H1 (cell line): ENCODE data around the gene AK2. TPM values are rescaled to one million over a fixed set of nuclear protein-coding genes. Genes with fewer than 3 reads are reported as not detected.

Experiments
- CTCF ChIA-PET: fragments of 300-600 bp; sonication (Branson Sonifier 250); formaldehyde crosslinking; loops from one replicate; lab custom pipeline; 2021; ENCODE audit not compliant: partially characterized antibody; lab: Charles Lee
- POLR2A ChIA-PET: fragments of 300-600 bp; sonication (Branson Sonifier 250); formaldehyde crosslinking; loops from one replicate; lab custom pipeline; 2021; ENCODE audit warnings: inconsistent platforms; ENCODE audit not compliant: partially characterized antibody; lab: Charles Lee
- DNase-seq, 2 experiments: peaks; one replicate each; pipeline versions ENCODE4 v3.0.0 to v3.0.0-alpha.2; 2010 to 2022; ENCODE audit warnings: low spot score in 2 of 2, low read depth in 1 of 2, mixed read lengths in 1 of 2
- FAIRE-seq: peaks from 2 replicates; lab custom pipeline; 2011; peaks lifted over from hg19 to GRCh38; lab: Jason Lieb, UNC
- H2AFZ ChIP-seq: 2 replicates; pipeline ENCODE4 v1.8.1; 2012; ENCODE audit warnings: low read length, inconsistent platforms
- H2AK5ac ChIP-seq: 2 replicates; pipeline ENCODE4 v1.6.1; 2013; ENCODE audit warnings: low read depth, low read length
- H2BK120ac ChIP-seq: replicated peaks from 2 replicates; pipeline ENCODE3; 2013; ENCODE audit warnings: low read depth, low read length, inconsistent platforms
- H2BK12ac ChIP-seq: 2 replicates; pipeline ENCODE4 v1.6.1; 2013; ENCODE audit warnings: low read depth, low read length
- H2BK15ac ChIP-seq: 2 replicates; pipeline ENCODE4 v1.6.1; 2013; ENCODE audit warnings: low read length
- H2BK20ac ChIP-seq: 2 replicates; pipeline ENCODE4 v1.6.1; 2013; ENCODE audit warnings: low read length
- H2BK5ac ChIP-seq: 2 replicates; pipeline ENCODE4 v1.6.1; 2013; ENCODE audit warnings: low read depth, low read length
- H3K14ac ChIP-seq: 2 replicates; pipeline ENCODE4 v1.6.1; 2013; ENCODE audit warnings: inconsistent platforms; ENCODE audit not compliant: insufficient read length
- H3K18ac ChIP-seq: 2 replicates; pipeline ENCODE4 v1.6.1; 2013; ENCODE audit warnings: low read length; ENCODE audit errors: extremely low read depth
- H3K23ac ChIP-seq: 2 replicates; pipeline ENCODE4 v1.6.1; 2013; ENCODE audit warnings: inconsistent platforms; ENCODE audit not compliant: insufficient read length
- H3K23me2 ChIP-seq: 2 replicates; pipeline ENCODE4 v1.6.1; 2013; ENCODE audit warnings: low read depth, low read length
- H3K27ac ChIP-seq: 2 replicates; pipeline ENCODE4 v1.6.1; 2011; ENCODE audit warnings: low read depth, low read length, inconsistent platforms
- H3K27me3 ChIP-seq, 4 experiments: replicated peaks in 1 of 4; 1 replicate in 1 of 4; 2 replicates in 3 of 4; pipeline versions ENCODE4 v1.6.1 to v1.8.1; 2011 to 2013; ENCODE audit warnings: low read length in 3 of 4, mild to moderate bottlenecking in 3 of 4, inconsistent platforms in 2 of 4, mixed read lengths in 2 of 4, moderate library complexity in 1 of 4; ENCODE audit not compliant: control insufficient read depth in 3 of 4, insufficient read depth in 3 of 4; ENCODE audit errors: extremely low read depth in 1 of 4
- H3K36me3 ChIP-seq, 4 experiments: 2 replicates each; pipeline versions ENCODE4 v1.6.1 to v1.8.1; 2011 to 2013; ENCODE audit warnings: mild to moderate bottlenecking in 4 of 4, low read length in 3 of 4, moderate library complexity in 2 of 4, control low read depth in 1 of 4, inconsistent platforms in 1 of 4; ENCODE audit not compliant: insufficient read depth in 4 of 4, control insufficient read depth in 2 of 4
- H3K4ac ChIP-seq: replicated peaks from 2 replicates; pipeline ENCODE3; 2013; ENCODE audit warnings: low read length, low read depth, mixed read lengths, inconsistent platforms; ENCODE audit not compliant: insufficient read length
- H3K4me1 ChIP-seq, 4 experiments: replicated peaks in 1 of 4; 1 replicate in 1 of 4; 2 replicates in 3 of 4; pipeline versions ENCODE4 v1.6.1 to v1.8.1; 2011 to 2013; ENCODE audit warnings: low read length in 3 of 4, inconsistent platforms in 2 of 4, mixed read lengths in 1 of 4; ENCODE audit not compliant: insufficient read depth in 4 of 4, control insufficient read depth in 3 of 4
- H3K4me2 ChIP-seq, 2 experiments: 2 replicates each; pipeline versions ENCODE4 v1.6.1 to v1.8.1; 2011 to 2013; ENCODE audit warnings: low read depth in 2 of 2, low read length in 2 of 2, control low read depth in 1 of 2, inconsistent platforms in 1 of 2, mild to moderate bottlenecking in 1 of 2; ENCODE audit not compliant: insufficient read depth in 1 of 2
- H3K4me3 ChIP-seq, 4 experiments: fragments of 200-600, 300-600 bp in 1 of 4; sonication (generic), shearing (Covaris generic), sonication (Bioruptor Twin) in 1 of 4; 2 replicates each; pipeline versions ENCODE4 v1.5.1 to v1.8.1; 2011 to 2016; ENCODE audit warnings: low read length in 4 of 4, low read depth in 3 of 4, control low read depth in 2 of 4, inconsistent platforms in 2 of 4, mild to moderate bottlenecking in 2 of 4, mixed read lengths in 1 of 4, moderate library complexity in 1 of 4; ENCODE audit not compliant: insufficient read depth in 2 of 4; ENCODE audit errors: extremely low read depth in 1 of 4
- H3K56ac ChIP-seq: replicated peaks from 2 replicates; pipeline ENCODE3; 2013; ENCODE audit warnings: low read depth, mild to moderate bottlenecking, mixed read lengths, low read length, inconsistent platforms; ENCODE audit not compliant: insufficient read length
- H3K79me1 ChIP-seq: 2 replicates; pipeline ENCODE4 v1.6.1; 2013; ENCODE audit warnings: low read depth, low read length, control low read depth
- H3K79me2 ChIP-seq, 2 experiments: 2 replicates each; pipeline versions ENCODE4 v1.6.1 to v1.8.1; 2012 to 2013; ENCODE audit warnings: low read length in 2 of 2, mild to moderate bottlenecking in 2 of 2, inconsistent platforms in 1 of 2; ENCODE audit not compliant: insufficient read depth in 2 of 2, control insufficient read depth in 1 of 2
- H3K9ac ChIP-seq, 4 experiments: replicated peaks in 1 of 4; 1 replicate in 1 of 4; 2 replicates in 3 of 4; pipeline versions ENCODE4 v1.6.1 to v1.8.1; 2011 to 2013; ENCODE audit warnings: low read depth in 3 of 4, low read length in 3 of 4, control low read depth in 2 of 4, mild to moderate bottlenecking in 2 of 4, moderate library complexity in 2 of 4, inconsistent platforms in 1 of 4; ENCODE audit errors: extremely low read depth in 1 of 4
- H3K9me3 ChIP-seq, 2 experiments: 2 replicates each; pipeline versions ENCODE4 v1.6.1 to v1.8.1; 2012 to 2013; ENCODE audit warnings: mild to moderate bottlenecking in 2 of 2, moderate library complexity in 2 of 2, control low read depth in 1 of 2, inconsistent platforms in 1 of 2, low read depth in 1 of 2, low read length in 1 of 2, mixed read lengths in 1 of 2; ENCODE audit not compliant: insufficient read depth in 2 of 2
- H4K20me1 ChIP-seq, 2 experiments: replicated peaks in 1 of 2; 2 replicates each; pipeline versions ENCODE3 to v1.8.1; 2011 to 2013; ENCODE audit warnings: inconsistent platforms in 2 of 2, low read length in 2 of 2, mild to moderate bottlenecking in 1 of 2; ENCODE audit not compliant: insufficient read depth in 2 of 2, control insufficient read depth in 1 of 2
- H4K5ac ChIP-seq: 2 replicates; pipeline ENCODE4 v1.6.1; 2013; ENCODE audit warnings: low read length, low read depth, mixed read lengths, inconsistent platforms; ENCODE audit not compliant: insufficient read length
- H4K8ac ChIP-seq: 2 replicates; pipeline ENCODE4 v1.8.0; 2013; ENCODE audit warnings: mild to moderate bottlenecking, moderate library complexity, low read length, inconsistent platforms; ENCODE audit not compliant: insufficient read depth; ENCODE audit errors: extremely low read depth
- H4K91ac ChIP-seq: replicated peaks from 2 replicates; pipeline ENCODE3; 2013; ENCODE audit warnings: low read length, mixed read lengths, inconsistent platforms; ENCODE audit not compliant: insufficient read length
- CBX5 ChIP-seq: fragments of 300-800, 300-1000 bp; sonication (generic); IDR thresholded peaks from 2 replicates; pipeline ENCODE4 v1.7.1; 2016; ENCODE audit warnings: antibody characterized with exemption, low read length, low read depth
- JUND ChIP-seq: IDR thresholded peaks from 2 replicates; pipeline ENCODE4 v1.6.1; 2011; ENCODE audit warnings: mild to moderate bottlenecking, improper control_type of control experiment, low read length
- NRF1 ChIP-seq: IDR thresholded peaks from 2 replicates; pipeline ENCODE4 v1.6.1; 2011; ENCODE audit warnings: mild to moderate bottlenecking, low read depth, low read length, improper control_type of control experiment
- RAD21 ChIP-seq, 2 experiments: IDR thresholded peaks in 1 of 2; conservative IDR thresholded peaks in 1 of 2; 2 replicates each; pipeline ENCODE4 v1.6.1; 2011; ENCODE audit warnings: low read depth in 2 of 2, low read length in 2 of 2, improper control_type of control experiment in 1 of 2, inconsistent platforms in 1 of 2, mild to moderate bottlenecking in 1 of 2, moderate library complexity in 1 of 2
- WGBS, 2 experiments: shearing (Covaris generic) in 1 of 2; methylation state at CpG; one replicate each; pipeline versions ENCODE4 v1.1.6 to v1.1.7; 2013 to 2015; ENCODE audit warnings: low lambda C conversion rate in 2 of 2, mixed read lengths in 2 of 2, inconsistent platforms in 1 of 2, low coverage in 1 of 2, missing lambda C conversion rate in 1 of 2; ENCODE audit not compliant: insufficient replicate concordance in 2 of 2, insufficient coverage in 1 of 2, insufficient read length in 1 of 2; ENCODE audit errors: extremely low coverage in 1 of 2, missing lambda C conversion rate in 1 of 2; 5-methylcytosine and 5-hydroxymethylcytosine counted together
- polyA plus RNA-seq, 7 experiments: library from polyadenylated mRNA; depleted of rRNA in 3 of 7; stranded (reverse) in 5 of 7; unstranded in 2 of 7; fragments of >200 nt in 5 of 7; fragments of 200-250 nt in 2 of 7; gene quantifications; 1 replicate in 5 of 7; 2 replicates in 1 of 7; 4 replicates in 1 of 7; pipeline versions ENCODE4 v1.2.1 to v1.2.3, GENCODE V29; 2011 to 2013; ENCODE audit warnings: missing spikeins in 2 of 7, mixed read lengths in 2 of 7
- total RNA-seq: library from RNA; stranded (reverse); fragmentation: NEBNext Ultra II Directional; extraction: Animal tissue kit (Norgen Biotek cat#: 25700); gene quantifications from 2 replicates; pipeline ENCODE4 v1.2.1, GENCODE V29; 2021

AK2 gene
- total and polyA plus RNA-seq, 2 of the 8 experiments (the other 6 are each of a cell fraction or from before 2014, with no cell fraction given): 92.3 to 137 TPM

GRCh38 chr1:33029921-33030320 is 6.8 kb downstream of the AK2 start:
- no peak overlapping the region for H3K18ac ChIP-seq
- no peaks in the 10 kb centered on the region for H3K9me3 ChIP-seq
- H4K91ac ChIP-seq: no peak overlapping the region
- WGBS, 2 experiments: 97% methylated on average over 5 of the region's 5 CpGs; no CpG with 5 or more reads in 1 of the 2 experiments
- H2BK12ac ChIP-seq: no peak overlapping the region
- no peaks in the 10 kb centered on the region for H3K23me2 ChIP-seq
- peaks cover 7% of the 10 kb centered on the region; the same call in 1 of the 2 replicates for H3K79me1 ChIP-seq
- FAIRE-seq: no peak
- H3K27ac ChIP-seq: no peak overlapping the region
- no peak overlapping the region for H4K8ac ChIP-seq
- H3K36me3 ChIP-seq: peaks cover 0 to 7% (median 0%) of the 10 kb centered on the region in 4 experiments; a peak in 5 of 8 replicates
- peaks cover 0 to 3% (median 0%) of the 10 kb centered on the region in 4 experiments; a peak in 4 of 7 replicates for H3K4me1 ChIP-seq
- no peak for TF ChIP-seq RAD21 (IDR thresholded peaks at IDR 0.05 in 1 of 2, conservative IDR thresholded peaks at IDR 0.05 in 1 of 2; ENCODE audit: low read depth in 2 of 2, low read length in 2 of 2)
- no peak for TF ChIP-seq CBX5
- no peak for TF ChIP-seq JUND
- no peak for TF ChIP-seq NRF1
- no peak overlapping the region for H2BK15ac ChIP-seq
- H2AK5ac ChIP-seq: no peak overlapping the region
- ChIA-PET CTCF (interaction anchor here (0.8 to 2.7 kb wide), 6 partner anchors 9 to 83 kb away, joined by 3 to 14 read pairs (median 4); no protein-coding TSS in a partner anchor), POLR2A (interaction anchor here (0.6 to 2.8 kb wide), 2 partner anchors 15 to 241 kb away, joined by 3 to 8 read pairs; no protein-coding TSS in a partner anchor)
- H3K4ac ChIP-seq: no peak overlapping the region
- H2BK120ac ChIP-seq: no peak overlapping the region
- no peak overlapping the region for H3K56ac ChIP-seq
- no peak overlapping the region for H2BK20ac ChIP-seq
- no peak overlapping the region for H2AFZ ChIP-seq
- no peak overlapping the region for H2BK5ac ChIP-seq
- peaks cover 2 to 18% of the 10 kb centered on the region in 2 experiments for H4K20me1 ChIP-seq
- no peak overlapping the region for H3K4me2 ChIP-seq
- no peak overlapping the region for H3K9ac ChIP-seq
- no peak for DNase-seq
- H3K14ac ChIP-seq: no peak overlapping the region
- no peaks in the 10 kb centered on the region for H3K27me3 ChIP-seq
- no peak overlapping the region for H3K23ac ChIP-seq
- H3K79me2 ChIP-seq: peaks cover 20 to 91% of the 10 kb centered on the region in 2 experiments
- H4K5ac ChIP-seq: no peak overlapping the region
- H3K4me3 ChIP-seq: no peak overlapping the region
